WI38 (cell line): ENCODE data around the gene VTCN1.
"Not testable (repeated sequence)": the region's sequence is repeated elsewhere in the genome, so short reads cannot be mapped to it uniquely, and the experiment has no call there.

ENCODE experiments used
- H3K4me3 ChIP-seq: 2 replicates; pipeline ENCODE4 v1.5.1; 2011; ENCODE audit warnings: low read depth, mild to moderate bottlenecking, control low read depth, low read length
- TF ChIP-seq, protein P1 (sequence below): IDR thresholded peaks from 2 replicates; pipeline ENCODE4 v1.5.1; 2012; ENCODE audit warnings: low read depth, mild to moderate bottlenecking, control low read depth, low read length

Gene VTCN1

DNA sequence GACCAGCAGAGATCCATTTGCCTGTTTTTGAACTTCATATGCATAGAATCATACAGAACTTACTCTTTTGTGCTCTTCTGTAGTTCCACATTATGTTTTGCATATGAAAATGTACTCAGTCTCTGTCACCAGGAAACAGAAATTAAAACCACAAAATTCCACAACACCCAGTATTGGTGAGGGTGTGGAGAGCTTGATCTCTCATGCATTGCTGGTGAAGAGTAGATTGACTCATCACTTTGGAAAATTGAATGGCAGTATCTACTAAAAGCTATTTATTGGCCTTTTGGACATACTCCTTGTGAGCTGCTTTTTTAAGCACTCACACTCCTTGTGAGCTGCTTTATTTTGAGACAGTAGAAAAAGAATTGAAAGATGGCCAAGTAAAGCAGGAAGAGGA is 43.3 kb downstream of the VTCN1 start:
- TF ChIP-seq, protein P1, sequence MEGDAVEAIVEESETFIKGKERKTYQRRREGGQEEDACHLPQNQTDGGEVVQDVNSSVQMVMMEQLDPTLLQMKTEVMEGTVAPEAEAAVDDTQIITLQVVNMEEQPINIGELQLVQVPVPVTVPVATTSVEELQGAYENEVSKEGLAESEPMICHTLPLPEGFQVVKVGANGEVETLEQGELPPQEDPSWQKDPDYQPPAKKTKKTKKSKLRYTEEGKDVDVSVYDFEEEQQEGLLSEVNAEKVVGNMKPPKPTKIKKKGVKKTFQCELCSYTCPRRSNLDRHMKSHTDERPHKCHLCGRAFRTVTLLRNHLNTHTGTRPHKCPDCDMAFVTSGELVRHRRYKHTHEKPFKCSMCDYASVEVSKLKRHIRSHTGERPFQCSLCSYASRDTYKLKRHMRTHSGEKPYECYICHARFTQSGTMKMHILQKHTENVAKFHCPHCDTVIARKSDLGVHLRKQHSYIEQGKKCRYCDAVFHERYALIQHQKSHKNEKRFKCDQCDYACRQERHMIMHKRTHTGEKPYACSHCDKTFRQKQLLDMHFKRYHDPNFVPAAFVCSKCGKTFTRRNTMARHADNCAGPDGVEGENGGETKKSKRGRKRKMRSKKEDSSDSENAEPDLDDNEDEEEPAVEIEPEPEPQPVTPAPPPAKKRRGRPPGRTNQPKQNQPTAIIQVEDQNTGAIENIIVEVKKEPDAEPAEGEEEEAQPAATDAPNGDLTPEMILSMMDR: no peak
- no peak overlapping the region for H3K4me3 ChIP-seq

DNA sequence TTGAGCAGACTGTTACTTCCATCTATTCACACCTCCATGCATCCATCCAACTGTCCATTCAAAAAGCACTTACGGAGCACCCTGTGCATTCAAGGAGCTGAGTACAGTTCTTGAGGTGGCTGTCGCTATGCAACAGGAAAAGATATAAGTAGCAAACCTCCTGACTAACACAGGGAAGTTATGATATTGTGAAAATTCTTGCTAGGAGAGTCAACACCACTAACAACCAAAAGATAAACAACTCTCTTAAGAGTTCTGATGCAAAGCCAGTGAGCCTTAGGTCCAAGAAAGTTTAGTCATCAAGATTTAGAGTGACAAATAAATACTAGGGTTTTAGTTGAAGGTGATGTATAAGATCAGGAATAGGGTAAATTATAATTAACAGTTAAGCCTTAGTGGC is 44.7 kb downstream of the VTCN1 start:
- no peak overlapping the region for H3K4me3 ChIP-seq

DNA sequence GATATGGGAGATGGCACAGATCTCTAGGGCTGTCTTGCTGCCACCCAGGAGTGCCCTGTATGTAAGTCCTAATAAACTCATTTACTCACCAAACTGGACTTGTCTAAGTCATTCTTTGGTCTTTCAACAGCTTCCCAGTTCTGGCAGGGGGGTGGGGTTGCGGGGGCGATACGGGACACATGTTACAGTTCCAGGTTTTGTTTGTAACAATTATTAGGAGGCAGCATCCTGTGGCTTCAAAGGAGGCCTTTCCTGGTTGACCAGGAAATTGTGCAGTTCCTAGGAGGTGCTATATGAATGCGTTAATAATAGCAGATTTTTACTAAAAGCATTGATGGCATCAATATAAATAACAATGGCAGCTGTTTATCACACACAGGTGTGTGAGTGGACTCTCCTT is 46.5 kb downstream of the VTCN1 start:
- TF ChIP-seq, protein P1: no peak
- H3K4me3 ChIP-seq: no peak overlapping the region

More for the DNA sequence above, 44.7 kb downstream of the VTCN1 start:
- TF ChIP-seq, protein P1: no peak

DNA sequence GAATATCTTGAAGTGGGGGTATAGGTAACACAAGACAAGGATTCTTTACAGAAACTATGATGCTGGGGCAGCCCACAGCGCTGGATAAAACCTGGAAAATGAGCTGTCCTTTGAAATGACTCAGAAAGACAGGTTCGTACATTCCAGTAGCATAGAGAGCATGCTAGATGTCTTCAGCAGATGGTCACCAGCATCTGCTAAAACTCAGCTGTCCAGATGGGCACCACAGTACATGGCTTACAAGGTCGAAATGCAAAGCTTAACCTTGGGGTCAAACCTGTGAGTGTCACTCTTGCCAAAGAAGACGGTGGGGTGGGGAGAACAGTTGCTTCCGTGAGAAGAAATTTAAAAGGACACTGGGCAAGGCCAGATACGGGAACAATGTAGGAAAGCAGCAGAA is 47.9 kb downstream of the VTCN1 start:
- TF ChIP-seq, protein P1: no peak
- no peak overlapping the region for H3K4me3 ChIP-seq

DNA sequence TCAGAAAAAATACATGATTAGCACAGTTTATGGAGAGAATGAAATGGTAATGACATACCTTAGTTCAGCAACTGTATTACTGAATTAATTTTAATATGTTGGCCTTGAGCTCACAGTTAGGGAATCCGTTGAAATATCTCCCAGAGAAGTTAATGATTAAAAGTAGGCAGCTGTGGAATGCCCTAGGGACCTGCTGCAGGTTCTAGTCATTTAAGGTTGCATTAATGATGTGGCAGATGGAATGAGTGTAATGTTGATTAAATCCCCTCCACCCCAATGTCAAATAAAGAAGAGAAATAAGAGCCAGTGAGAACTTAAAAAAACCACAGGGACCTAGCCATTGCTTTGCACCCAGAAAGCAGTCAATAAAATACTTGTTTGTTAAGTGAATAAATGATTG is 48.8 kb downstream of the VTCN1 start:
- TF ChIP-seq, protein P1: no peak
- H3K4me3 ChIP-seq: no peak overlapping the region

DNA sequence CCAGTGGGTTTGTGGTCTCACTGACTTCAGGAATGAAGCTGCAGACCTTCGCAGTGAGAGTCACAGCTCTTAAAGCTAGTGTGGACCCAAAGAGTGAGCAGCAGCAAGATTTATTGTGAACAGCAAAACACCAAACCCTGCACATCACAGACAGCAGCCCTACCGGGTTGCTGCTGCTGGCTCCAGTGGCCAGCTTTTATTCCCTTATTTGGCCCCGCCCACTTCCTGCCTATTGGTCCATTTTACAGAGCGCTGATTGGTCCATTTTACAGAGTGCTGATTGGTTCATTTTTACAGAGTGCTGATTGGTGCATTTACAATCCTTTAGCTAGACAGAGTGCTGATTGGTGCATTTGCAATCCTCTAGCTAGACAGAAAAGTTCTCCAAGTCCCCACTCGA is 59.4 kb downstream of the VTCN1 start:
- not testable (repeated sequence) for H3K4me3 ChIP-seq

DNA sequence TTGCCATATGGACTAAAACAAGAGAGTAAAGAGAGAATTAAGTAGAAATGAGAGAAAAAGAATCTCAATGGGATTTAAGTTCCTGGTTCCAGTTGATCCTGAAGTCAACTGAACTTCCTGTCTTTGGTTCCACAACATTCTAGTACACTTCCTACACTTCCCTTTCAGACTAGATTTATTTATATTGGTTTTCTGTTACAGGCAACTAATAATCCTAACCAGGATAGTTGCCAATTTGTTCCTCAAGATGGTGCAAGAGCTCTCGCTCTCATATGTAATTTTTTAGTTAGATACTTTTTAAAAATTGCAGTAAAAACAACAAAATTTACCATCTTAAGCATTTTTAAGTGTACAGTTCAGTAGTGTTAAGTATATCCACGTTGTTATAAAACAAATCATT is 60.4 kb downstream of the VTCN1 start:
- no peak overlapping the region for H3K4me3 ChIP-seq
- TF ChIP-seq, protein P1: no peak

DNA sequence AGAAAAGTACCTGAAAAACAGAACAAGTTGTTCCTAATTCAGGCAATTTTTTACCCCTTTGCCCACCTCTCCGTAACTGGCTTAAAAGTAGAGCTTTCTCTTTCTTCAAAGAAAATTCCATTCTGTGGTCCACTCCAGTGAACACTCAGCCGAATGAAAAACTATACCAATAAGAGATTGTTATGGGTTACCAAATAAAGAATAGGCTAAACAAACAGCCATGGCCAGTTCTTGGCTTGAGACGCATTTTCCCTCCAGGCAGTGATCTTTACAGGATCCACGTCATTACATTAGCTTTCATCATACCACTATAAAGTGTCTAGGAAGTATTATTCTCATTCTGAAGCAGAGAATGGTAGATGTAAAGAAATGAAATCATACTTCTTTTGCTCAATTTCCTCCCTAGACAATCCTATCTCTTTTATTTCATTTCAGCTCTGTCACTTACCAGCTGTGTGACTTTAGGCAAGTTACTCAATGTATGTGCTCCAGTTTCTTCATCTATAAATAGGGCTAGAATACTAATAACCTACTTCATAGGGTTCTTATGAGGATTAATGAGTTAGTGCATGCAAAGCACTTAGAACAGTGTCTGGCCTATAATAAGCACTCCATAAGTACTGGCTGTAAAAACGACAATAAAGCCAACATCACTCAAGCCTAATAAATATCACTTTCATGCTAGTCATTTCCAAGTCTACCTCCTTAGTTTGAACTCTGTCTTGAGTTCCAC is 62.7 kb downstream of the VTCN1 start:
- TF ChIP-seq, protein P1: no peak
- H3K4me3 ChIP-seq: no peak overlapping the region
